ENCODE data around the gene KRTAP5-6. TPM values are rescaled to one million over a fixed set of nuclear protein-coding genes. Genes with fewer than 3 reads are reported as not detected.

The KRTAP5-6 gene
- total and polyA plus RNA-seq, 2 donors (not counting 1 experiment from before 2014, with no cell fraction given), result not detected

- intact Hi-C loops (cut with micrococcal nuclease), result no loop called here
- H3K27me3 ChIP-seq (replicated peaks in 1 of 4; ENCODE audit: control extremely low read depth in 1 of 4, control insufficient read depth in 3 of 4, insufficient read depth in 4 of 4, low read length in 3 of 4), result peaks cover 0 to 17% (median 2%) of the 10 kb centered on the region in 4 experiments
- H3K4me2 ChIP-seq (replicated peaks; ENCODE audit: low read depth, low read length, poor library complexity, severe bottlenecking), result no peak overlapping the region
- ATAC-seq (ENCODE audit: low read depth) (no peak), DNase-seq (no peak)
- no peak overlapping the region for H3K9ac ChIP-seq (ENCODE audit: low read length)
- Mint-ChIP-seq H3K4me3 (no peak overlapping the region), H3K27me3 (peaks cover 12% of the 10 kb centered on the region), H3K9me3 (ENCODE audit: insufficient read depth) (peaks cover 8% of the 10 kb centered on the region), H3K4me1 (peaks cover 9% of the 10 kb centered on the region), H3K27ac (no peak overlapping the region)
- no peaks in the 10 kb centered on the region for H3K79me2 ChIP-seq (ENCODE audit: control insufficient read depth, insufficient read depth, low read length)
- H2AFZ ChIP-seq (ENCODE audit: insufficient read depth, low read depth, low read length, poor library complexity, severe bottlenecking), result no peak overlapping the region
- H3K9me3 ChIP-seq (ENCODE audit: control extremely low read depth in 1 of 3, control insufficient read depth in 2 of 3, insufficient read depth in 1 of 3, low read length in 2 of 3), result peaks cover 0 to 15% (median 0%) of the 10 kb centered on the region in 3 donors
- CTCF ChIA-PET, result interaction anchor here (0.6 kb wide), 1 partner anchor 35 kb away, joined by 3 read pairs; no protein-coding TSS in a partner anchor
- POLR2A ChIA-PET, result no interaction called here
- TF ChIP-seq CTCF (IDR thresholded peaks at IDR 0.05) (no peak), EZH2 (IDR thresholded peaks at IDR 0.05; ENCODE audit: borderline replicate concordance, insufficient read depth, low read depth, low read length, poor library complexity, severe bottlenecking) (no peak)
- H3K4me1 ChIP-seq (ENCODE audit: control insufficient read depth in 2 of 2, insufficient read depth in 2 of 2, low read length in 2 of 2), result peaks cover 0 to 6% of the 10 kb centered on the region in 2 donors
- 97% methylated on average over 18 of the region's 21 CpGs for WGBS (ENCODE audit: insufficient coverage)
- no peaks in the 10 kb centered on the region for H4K20me1 ChIP-seq (ENCODE audit: control insufficient read depth, insufficient read depth, low read length, poor library complexity, severe bottlenecking)
- no peak overlapping the region for H3K4me3 ChIP-seq (ENCODE audit: control extremely low read depth in 1 of 5, extremely low read depth in 1 of 5, insufficient read depth in 1 of 5, low read depth in 2 of 5, low read length in 4 of 5)
- H3K27ac ChIP-seq (ENCODE audit: low read length in 2 of 2), result no peak overlapping the region
- no peaks in the 10 kb centered on the region for H3K36me3 ChIP-seq (replicated peaks in 1 of 2; ENCODE audit: control extremely low read depth in 1 of 2, control insufficient read depth in 1 of 2, extremely low read depth in 1 of 2, insufficient read depth in 2 of 2, low read length in 1 of 2)
Measured at GRCh38 chr11:1746956-1747752, 50.2 kb downstream of the KRTAP5-6 start.

Other genes with a start within 250 kb of the KRTAP5-6 start
- 55.7 and 63.4 TPM in 2 replicates for gene MOB2, start 210.4 kb upstream of the KRTAP5-6 start, total RNA-seq
- 41.9 and 57.6 TPM in 2 replicates for gene MOB2, start 210.4 kb upstream of the KRTAP5-6 start, polyA plus RNA-seq
- 4.3 and 5.2 TPM in 2 replicates for gene DUSP8, start 124.9 kb upstream of the KRTAP5-6 start, total RNA-seq
- 7.2 and 24.0 TPM in 2 replicates for gene DUSP8, start 124.9 kb upstream of the KRTAP5-6 start, polyA plus RNA-seq
- gene KRTAP5-1, start 111.9 kb upstream of the KRTAP5-6 start, total RNA-seq, result not detected in 2 replicates
- not detected in 2 replicates for gene KRTAP5-1, start 111.9 kb upstream of the KRTAP5-6 start, polyA plus RNA-seq
- not detected in 2 replicates for gene KRTAP5-2, start 98.9 kb upstream of the KRTAP5-6 start, total RNA-seq
- 0.36 TPM in 1 of 2 replicates, not detected in the other for gene KRTAP5-2, start 98.9 kb upstream of the KRTAP5-6 start, polyA plus RNA-seq
- not detected in 2 replicates for gene KRTAP5-3, start 88.7 kb upstream of the KRTAP5-6 start, total RNA-seq
- not detected in 2 replicates for gene KRTAP5-3, start 88.7 kb upstream of the KRTAP5-6 start, polyA plus RNA-seq
- gene KRTAP5-4, start 75.1 kb upstream of the KRTAP5-6 start, total RNA-seq, result not detected in 2 replicates
- gene KRTAP5-4, start 75.1 kb upstream of the KRTAP5-6 start, polyA plus RNA-seq, result not detected in 2 replicates
- gene KRTAP5-5, start 67.4 kb upstream of the KRTAP5-6 start, total RNA-seq, result not detected in 2 replicates
- not detected in 2 replicates for gene KRTAP5-5, start 67.4 kb upstream of the KRTAP5-6 start, polyA plus RNA-seq
- gene IFITM10, start 53.4 kb downstream of the KRTAP5-6 start, total RNA-seq, result 1.1 and 1.7 TPM in 2 replicates
- 0.09 and 0.17 TPM in 2 replicates for gene IFITM10, start 53.4 kb downstream of the KRTAP5-6 start, polyA plus RNA-seq
- 80.4 and 83.5 TPM in 2 replicates for gene CTSD, start 66.7 kb downstream of the KRTAP5-6 start, total RNA-seq
- gene CTSD, start 66.7 kb downstream of the KRTAP5-6 start, polyA plus RNA-seq, result 33.5 and 42.2 TPM in 2 replicates
- not detected in 2 replicates for gene SYT8, start 137.8 kb downstream of the KRTAP5-6 start, total RNA-seq
- gene SYT8, start 137.8 kb downstream of the KRTAP5-6 start, polyA plus RNA-seq, result not detected in 2 replicates
- gene TNNI2, start 141.8 kb downstream of the KRTAP5-6 start, total RNA-seq, result 1.6 and 2.9 TPM in 2 replicates
- gene TNNI2, start 141.8 kb downstream of the KRTAP5-6 start, polyA plus RNA-seq, result 12.9 and 28.6 TPM in 2 replicates
- 445 and 446 TPM in 2 replicates for gene LSP1, start 155.9 kb downstream of the KRTAP5-6 start, total RNA-seq
- gene LSP1, start 155.9 kb downstream of the KRTAP5-6 start, polyA plus RNA-seq, result 184 and 249 TPM in 2 replicates
- not detected in 2 replicates for gene PRR33, start 194.7 kb downstream of the KRTAP5-6 start, total RNA-seq
- gene PRR33, start 194.7 kb downstream of the KRTAP5-6 start, polyA plus RNA-seq, result not detected in 2 replicates
- gene TNNT3, start 222.5 kb downstream of the KRTAP5-6 start, total RNA-seq, result 9.9 and 10.0 TPM in 2 replicates
- 2.5 and 13.8 TPM in 2 replicates for gene TNNT3, start 222.5 kb downstream of the KRTAP5-6 start, polyA plus RNA-seq

Data from B cell (primary cell).